ENCODE results near the gene PCDHA11.
"Not testable (repeated sequence)": the region's sequence is repeated elsewhere in the genome, so short reads cannot be mapped to it uniquely, and the experiment has no call there.

The PCDHA11 gene

DNA sequence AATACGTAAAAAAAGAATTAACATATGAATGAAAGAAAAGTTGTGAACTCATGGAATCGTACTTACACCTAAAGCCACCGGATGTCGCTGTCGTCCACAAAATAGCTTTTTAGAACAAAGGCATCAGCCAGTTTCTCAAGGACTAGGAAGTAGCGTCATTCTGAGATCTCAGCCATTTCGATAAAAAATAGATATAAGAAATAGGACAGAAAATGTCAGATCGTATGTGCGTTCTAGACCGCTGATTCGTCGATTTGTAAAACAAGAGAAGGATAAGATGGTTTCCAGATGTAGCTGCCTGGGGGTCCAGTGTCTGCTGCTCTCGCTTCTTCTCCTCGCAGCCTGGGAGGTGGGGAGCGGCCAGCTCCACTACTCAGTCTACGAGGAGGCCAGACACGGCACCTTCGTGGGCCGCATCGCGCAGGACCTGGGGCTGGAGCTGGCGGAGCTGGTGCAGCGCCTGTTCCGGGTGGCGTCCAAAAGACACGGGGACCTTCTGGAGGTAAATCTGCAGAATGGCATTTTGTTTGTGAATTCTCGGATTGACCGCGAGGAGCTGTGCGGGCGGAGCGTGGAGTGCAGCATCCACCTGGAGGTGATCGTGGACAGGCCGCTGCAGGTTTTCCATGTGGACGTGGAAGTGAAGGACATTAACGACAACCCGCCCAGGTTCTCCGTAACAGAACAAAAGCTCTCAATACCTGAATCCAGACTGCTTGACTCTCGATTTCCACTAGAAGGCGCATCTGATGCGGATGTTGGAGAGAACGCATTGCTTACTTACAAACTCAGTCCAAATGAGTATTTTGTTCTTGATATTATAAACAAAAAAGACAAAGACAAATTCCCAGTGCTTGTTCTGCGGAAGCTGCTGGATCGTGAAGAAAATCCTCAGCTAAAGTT lies 12.7 kb upstream of the PCDHA11 start, which contains the start of gene PCDHA10:
TSS of gene PCDHA10 (plus strand) at position 126 of the 903 bp plus-strand sequence. CDS start at position 278, 152 bp downstream.
- no peak for DNase-seq

DNA sequence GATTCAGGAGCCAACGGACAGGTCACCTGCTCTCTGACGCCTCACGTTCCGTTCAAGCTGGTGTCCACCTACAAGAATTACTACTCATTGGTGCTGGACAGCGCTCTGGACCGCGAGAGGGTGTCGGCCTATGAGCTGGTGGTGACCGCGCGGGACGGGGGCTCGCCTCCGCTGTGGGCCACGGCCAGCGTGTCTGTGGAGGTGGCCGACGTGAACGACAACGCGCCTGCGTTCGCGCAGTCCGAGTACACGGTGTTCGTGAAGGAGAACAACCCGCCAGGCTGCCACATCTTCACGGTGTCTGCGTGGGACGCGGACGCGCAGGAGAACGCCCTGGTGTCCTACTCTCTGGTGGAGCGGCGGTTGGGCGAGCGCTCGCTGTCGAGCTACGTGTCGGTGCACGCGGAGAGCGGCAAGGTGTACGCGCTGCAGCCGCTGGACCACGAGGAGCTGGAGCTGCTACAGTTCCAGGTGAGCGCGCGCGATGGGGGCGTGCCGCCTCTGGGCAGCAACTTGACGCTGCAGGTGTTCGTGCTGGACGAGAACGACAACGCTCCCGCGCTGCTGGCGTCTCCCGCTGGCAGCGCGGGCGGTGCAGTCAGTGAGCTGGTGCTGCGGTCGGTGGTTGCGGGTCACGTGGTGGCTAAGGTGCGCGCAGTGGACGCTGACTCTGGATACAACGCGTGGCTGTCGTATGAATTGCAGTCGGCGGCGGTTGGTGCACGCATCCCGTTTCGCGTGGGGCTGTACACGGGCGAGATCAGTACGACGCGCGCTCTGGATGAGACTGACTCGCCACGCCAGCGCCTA lies 11.4 kb upstream of the PCDHA11 start:
- DNase-seq: no peak

DNA sequence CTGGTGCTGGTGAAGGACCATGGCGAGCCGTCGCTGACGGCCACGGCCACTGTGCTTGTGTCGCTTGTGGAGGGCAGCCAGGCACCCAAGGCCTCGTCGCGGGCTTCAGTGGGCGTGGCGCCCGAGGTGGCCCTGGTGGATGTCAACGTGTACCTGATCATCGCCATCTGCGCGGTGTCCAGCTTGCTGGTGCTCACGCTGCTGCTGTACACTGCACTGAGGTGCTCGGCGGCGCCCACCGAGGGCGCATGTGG lies 10.8 kb upstream of the PCDHA11 start:
- DNase-seq: no peak

DNA sequence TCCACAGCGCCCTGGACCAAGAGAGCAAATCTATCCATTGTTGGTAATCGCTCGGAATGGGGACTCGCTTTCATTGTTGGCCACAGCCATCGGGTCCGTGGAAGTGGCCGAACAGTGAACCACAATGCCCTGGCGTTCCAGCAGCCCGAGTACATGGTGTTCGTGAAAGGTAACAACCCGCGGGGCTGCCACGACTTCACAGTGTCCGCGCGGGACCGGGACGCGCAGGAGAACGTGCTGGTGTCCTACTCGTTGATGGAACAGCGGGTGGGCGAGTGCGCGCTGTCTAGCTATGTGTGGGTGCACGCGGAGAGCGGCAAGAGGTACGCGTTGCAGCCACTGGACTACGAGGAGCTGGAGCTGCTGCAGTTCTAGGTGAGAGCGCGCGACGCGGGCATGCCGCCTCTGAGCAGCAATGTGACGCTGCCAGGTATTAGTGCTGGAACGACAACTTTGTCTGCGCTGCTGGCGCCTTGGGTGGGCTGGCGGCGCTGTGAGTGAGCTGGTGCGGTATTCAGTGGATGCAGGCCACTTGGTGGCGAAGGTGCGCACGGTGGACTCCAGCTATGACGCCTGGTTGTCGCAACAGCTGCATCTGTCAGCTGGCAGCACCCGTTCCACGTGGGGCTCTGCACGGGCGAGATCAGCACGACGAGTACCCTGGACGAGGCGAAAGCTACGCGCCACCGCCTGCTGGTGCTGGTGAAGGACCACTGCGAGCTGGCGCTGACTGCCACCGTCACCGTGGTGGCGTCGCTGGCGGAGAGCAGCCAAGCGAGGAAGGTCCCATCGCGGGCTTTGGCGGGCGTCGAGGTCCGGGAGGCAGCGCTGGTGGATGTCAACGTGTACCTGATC lies 6.1 kb upstream of the PCDHA11 start:
- no peak for DNase-seq

DNA sequence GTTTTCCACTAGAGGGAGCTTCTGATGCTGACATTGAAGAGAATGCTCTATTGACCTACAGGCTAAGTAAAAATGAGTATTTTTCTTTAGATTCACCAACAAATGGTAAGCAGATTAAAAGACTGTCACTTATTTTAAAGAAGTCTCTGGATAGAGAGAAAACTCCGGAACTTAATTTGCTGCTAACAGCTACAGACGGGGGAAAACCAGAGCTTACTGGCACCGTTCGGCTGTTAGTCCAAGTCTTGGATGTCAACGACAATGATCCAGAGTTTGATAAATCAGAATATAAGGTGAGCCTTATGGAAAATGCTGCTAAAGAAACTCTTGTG lies 764 bp downstream of the PCDHA11 start:
- no peak for DNase-seq

DNA sequence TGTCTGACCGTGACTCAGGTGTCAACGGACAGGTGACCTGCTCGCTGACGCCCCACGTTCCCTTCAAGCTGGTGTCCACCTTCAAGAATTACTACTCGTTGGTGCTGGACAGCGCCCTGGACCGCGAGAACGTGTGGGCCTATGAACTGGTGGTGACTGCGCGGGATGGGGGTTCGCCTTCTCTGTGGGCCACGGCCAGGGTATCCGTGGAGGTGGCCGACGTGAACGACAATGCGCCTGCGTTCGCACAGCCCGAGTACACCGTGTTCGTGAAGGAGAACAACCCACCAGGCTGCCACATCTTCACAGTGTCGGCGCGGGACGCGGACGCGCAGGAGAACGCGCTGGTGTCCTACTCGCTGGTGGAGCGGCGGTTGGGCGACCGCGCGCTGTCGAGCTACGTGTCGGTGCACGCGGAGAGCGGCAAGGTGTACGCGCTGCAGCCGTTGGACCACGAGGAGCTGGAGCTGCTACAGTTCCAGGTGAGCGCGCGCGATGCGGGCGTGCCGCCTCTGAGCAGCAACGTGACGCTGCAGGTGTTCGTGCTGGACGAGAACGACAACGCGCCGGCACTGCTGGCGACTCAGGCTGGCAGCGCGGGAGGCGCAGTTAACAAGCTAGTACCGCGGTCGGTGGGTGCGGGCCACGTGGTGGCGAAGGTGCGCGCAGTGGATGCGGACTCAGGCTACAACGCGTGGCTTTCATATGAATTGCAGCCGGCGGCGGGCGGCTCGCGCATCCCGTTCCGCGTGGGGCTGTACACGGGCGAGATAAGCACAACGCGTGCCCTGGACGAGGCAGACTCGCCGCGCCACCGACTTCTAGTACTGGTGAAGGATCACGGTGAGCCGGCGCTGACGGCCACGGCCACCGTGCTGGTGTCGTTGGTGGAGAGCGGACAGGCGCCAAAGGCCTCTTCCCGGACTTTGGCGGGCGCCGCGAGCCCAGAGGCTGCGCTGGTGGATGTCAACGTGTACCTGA lies 1.8 kb downstream of the PCDHA11 start:
- DNase-seq: no peak

DNA sequence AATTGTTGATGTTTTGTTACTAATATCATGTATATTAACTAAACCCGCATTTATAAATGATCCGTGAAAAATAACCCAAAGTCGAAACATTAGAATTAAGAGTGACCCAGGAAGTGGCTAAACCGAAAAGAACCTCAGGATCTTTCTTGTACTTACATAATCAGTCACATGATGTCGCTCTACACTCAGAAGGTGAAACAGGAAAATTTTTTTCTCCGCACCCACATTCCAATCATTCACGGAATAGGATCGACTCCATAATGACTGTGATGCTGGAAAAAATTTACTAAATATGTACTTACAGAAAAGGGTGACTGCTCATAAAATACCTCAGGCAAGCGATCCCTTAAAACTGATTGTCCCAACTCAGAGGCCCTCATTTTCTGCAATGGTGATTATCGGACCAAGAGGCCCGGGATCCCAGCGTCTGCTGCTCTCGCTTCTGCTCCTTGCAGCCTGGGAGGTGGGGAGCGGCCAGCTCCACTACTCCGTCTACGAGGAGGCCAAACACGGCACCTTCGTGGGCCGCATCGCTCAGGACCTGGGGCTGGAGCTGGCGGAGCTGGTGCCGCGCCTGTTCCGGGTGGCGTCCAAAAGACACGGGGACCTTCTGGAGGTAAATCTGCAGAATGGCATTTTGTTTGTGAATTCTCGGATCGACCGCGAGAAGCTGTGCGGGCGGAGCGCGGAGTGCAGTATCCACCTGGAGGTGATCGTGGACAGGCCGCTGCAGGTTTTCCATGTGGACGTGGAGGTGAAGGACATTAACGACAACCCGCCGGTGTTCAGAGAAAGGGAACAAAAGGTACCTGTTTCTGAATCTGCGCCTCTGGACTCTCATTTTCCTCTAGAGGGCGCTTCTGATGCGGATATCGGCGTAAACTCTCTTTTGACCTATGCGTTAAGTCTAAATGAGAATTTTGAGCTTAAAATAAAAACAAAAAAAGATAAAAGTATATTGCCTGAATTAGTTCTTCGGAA lies 6.6 kb downstream of the PCDHA11 start, which contains the start of gene PCDHA12:
TSS of gene PCDHA12 (plus strand) at position 224 of the 981 bp plus-strand sequence. CDS start at position 389, 165 bp downstream.
- DNase-seq: no peak

DNA sequence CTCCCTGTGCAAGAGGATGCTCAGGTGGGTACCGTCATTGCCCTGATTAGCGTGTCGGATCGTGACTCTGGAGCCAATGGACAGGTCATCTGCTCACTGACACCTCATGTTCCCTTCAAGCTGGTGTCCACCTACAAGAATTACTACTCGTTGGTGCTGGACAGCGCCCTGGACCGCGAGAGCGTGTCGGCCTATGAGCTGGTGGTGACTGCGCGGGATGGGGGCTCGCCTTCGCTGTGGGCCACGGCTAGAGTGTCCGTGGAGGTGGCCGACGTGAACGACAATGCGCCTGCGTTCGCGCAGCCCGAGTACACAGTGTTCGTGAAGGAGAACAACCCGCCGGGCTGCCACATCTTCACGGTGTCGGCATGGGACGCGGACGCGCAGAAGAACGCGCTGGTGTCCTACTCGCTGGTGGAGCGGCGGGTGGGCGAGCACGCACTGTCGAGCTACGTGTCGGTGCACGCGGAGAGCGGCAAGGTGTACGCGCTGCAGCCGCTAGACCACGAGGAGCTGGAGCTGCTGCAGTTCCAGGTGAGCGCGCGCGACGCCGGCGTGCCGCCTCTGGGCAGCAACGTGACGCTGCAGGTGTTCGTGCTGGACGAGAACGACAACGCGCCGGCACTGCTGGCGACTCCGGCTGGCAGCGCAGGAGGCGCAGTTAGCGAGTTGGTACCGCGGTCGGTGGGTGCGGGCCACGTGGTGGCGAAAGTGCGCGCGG lies 7.9 kb downstream of the PCDHA11 start:
- not testable (repeated sequence) for DNase-seq

DNA sequence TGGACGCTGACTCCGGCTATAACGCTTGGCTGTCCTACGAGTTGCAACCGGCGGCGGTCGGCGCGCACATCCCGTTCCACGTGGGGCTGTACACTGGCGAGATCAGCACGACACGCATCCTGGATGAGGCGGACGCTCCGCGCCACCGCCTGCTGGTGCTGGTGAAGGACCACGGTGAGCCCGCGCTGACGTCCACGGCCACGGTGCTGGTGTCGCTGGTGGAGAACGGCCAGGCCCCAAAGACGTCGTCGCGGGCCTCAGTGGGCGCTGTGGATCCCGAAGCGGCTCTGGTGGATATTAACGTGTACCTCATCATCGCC lies 8.5 kb downstream of the PCDHA11 start:
- no peak for DNase-seq

DNA sequence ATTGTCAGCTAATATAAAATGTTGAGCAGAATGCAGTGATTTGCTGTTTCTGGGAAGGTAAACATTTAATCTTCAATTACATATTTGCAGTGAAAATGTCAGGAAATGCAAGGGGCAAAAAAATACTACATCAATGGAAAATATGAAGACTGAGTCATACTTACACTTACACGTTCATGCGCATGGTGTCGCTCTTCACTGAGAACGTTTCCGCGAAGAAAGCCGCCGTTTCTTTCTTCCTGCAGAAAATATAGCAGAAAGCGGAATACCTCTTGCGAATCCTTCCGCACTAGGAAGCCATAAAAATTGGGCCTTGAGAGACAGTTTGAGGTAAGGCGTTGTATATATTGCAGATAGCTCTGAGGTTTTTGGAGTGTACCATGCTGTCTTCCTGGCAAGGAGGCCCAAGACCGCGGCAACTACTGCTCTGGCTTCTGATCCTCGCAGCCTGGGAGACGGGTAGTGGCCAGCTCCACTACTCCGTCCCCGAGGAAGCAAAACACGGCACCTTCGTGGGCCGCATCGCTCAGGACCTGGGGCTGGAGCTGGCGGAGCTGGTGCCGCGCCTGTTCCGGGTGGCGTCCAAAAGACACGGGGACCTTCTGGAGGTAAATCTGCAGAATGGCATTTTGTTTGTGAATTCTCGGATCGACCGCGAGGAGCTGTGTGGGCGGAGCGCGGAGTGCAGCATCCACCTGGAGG lies 13.3 kb downstream of the PCDHA11 start, which contains the start of gene PCDHA13:
TSS of gene PCDHA13 (plus strand) at position 236 of the 702 bp plus-strand sequence. CDS start at position 381, 145 bp downstream.
- no peak for DNase-seq

DNA sequence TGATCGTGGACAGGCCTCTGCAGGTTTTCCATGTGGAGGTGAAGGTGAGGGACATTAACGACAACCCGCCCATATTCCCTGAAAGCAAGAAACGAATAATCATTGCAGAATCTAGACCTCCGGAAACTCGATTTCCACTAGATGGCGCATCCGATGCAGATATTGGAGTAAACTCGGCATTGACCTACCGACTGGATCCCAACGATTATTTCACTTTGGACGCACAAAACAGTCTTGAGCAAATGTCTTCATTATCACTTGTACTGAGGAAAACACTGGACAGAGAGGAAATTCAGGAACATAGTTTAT lies 13.8 kb downstream of the PCDHA11 start:
- DNase-seq: no peak

DNA sequence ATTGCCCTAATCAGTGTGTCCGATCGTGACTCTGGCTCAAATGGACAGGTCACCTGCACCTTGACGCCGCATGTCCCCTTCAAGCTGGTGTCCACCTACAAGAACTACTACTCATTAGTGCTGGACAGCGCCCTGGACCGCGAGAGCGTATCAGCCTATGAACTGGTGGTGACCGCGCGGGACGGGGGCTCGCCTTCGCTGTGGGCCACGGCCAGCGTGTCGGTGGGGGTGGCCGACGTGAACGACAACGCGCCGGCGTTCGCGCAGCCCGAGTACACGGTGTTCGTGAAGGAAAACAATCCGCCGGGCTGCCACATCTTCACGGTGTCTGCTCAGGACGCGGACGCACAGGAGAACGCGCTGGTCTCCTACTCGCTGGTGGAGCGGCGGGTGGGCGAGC lies 14.6 kb downstream of the PCDHA11 start:
- DNase-seq: no peak

DNA sequence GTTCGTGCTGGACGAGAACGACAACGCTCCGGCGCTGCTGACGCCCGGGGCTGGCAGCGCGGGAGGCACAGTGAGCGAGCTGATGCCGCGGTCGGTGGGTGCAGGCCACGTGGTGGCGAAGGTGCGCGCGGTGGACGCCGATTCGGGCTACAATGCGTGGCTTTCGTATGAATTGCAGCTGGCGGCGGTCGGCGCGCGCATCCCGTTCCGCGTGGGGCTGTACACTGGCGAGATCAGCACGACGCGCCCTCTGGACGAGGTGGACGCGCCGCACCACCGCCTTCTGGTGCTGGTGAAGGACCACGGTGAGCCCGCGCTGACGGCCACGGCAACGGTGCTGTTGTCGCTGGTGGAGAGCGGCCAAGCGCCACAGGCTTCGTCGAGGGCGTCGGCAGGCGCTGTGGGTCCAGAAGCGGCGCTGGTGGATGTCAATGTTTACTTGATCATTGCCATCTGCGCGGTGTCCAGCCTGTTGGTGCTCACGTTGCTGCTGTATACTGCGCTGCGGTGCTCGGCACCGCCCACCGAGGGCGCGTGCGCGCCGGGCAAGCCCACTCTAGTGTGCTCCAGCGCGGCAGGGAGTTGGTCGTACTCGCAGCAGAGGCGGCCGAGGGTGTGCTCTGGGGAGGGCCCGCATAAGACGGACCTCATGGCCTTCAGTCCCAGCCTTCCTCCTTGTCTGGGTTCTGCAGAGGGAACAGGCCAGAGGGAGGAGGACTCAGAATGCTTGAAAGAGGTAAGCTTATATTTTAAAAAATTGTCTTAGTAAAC lies 15.4 kb downstream of the PCDHA11 start:
- no peak for DNase-seq

DNA sequence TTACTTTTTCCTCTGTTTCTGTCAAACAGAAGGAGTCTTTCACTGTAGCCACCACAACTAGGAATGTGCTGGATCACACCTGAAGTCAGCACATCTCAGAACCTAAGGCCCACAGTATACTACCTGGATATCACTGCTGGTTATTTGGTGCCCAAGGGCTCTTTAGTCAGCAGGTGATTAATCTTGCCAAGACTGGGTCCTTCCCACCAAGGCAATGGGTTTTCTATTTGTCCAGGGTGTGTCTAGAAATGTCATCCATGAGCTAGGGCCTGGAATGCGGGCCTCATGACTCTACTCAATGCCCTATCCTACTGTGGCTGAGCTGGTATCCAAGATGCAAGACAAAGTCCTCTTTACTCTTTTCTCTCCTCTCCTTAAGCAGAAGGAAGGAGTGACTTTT lies 47.6 kb downstream of the PCDHA11 start:
- no peak for DNase-seq
